ENCODE measurements around the gene SBF1.

The SBF1 gene

GRCh38 chr22:50517495-50518260 lies 42.8 kb upstream of the SBF1 start:
- TF ChIP-seq TOX (CRISPR knock-in tag; IDR thresholded peaks at IDR 0.05; ENCODE audit: borderline replicate concordance) = no peak
- TF ChIP-seq SNAI2 (CRISPR knock-in tag; IDR thresholded peaks at IDR 0.05) = no peak
- TF ChIP-seq, protein P1, sequence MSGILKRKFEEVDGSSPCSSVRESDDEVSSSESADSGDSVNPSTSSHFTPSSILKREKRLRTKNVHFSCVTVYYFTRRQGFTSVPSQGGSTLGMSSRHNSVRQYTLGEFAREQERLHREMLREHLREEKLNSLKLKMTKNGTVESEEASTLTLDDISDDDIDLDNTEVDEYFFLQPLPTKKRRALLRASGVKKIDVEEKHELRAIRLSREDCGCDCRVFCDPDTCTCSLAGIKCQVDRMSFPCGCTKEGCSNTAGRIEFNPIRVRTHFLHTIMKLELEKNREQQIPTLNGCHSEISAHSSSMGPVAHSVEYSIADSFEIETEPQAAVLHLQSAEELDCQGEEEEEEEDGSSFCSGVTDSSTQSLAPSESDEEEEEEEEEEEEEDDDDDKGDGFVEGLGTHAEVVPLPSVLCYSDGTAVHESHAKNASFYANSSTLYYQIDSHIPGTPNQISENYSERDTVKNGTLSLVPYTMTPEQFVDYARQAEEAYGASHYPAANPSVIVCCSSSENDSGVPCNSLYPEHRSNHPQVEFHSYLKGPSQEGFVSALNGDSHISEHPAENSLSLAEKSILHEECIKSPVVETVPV (CRISPR knock-in tag; IDR thresholded peaks at IDR 0.05) = no peak
- no peak for TF ChIP-seq ZNF70 (CRISPR knock-in tag; IDR thresholded peaks at IDR 0.05)
- no peak for TF ChIP-seq TCF4 (CRISPR knock-in tag; IDR thresholded peaks at IDR 0.05; ENCODE audit: borderline replicate concordance)
- TF ChIP-seq ZNF8 (CRISPR knock-in tag; IDR thresholded peaks at IDR 0.05) = no peak
- no peak for TF ChIP-seq CREB5 (CRISPR knock-in tag; IDR thresholded peaks at IDR 0.05; ENCODE audit: low read depth)
- TF ChIP-seq ZFP3 (CRISPR knock-in tag; IDR thresholded peaks at IDR 0.05) = no peak
- no peak for ATAC-seq

DNA sequence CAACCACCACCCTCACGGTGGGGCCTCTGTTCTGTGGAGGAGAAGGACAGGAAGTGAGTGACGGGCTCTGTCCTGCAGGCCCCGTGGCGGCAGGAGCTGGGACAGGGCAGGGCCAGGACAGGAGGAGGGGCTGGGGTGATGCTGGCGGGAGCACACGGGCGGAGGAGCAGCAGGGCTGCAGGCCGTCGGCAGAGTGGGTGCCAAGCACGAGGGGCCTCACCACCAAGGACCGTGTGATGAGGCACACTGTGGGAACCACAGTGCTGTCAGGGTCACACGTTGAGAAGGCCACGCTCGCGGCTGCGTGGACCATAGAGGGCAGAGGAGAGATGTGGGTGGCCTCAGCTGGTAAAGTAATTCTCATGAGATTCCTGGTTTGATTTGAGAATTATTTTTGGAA lies 42.1 kb upstream of the SBF1 start:
- no peak for ATAC-seq
- TF ChIP-seq, protein P2, sequence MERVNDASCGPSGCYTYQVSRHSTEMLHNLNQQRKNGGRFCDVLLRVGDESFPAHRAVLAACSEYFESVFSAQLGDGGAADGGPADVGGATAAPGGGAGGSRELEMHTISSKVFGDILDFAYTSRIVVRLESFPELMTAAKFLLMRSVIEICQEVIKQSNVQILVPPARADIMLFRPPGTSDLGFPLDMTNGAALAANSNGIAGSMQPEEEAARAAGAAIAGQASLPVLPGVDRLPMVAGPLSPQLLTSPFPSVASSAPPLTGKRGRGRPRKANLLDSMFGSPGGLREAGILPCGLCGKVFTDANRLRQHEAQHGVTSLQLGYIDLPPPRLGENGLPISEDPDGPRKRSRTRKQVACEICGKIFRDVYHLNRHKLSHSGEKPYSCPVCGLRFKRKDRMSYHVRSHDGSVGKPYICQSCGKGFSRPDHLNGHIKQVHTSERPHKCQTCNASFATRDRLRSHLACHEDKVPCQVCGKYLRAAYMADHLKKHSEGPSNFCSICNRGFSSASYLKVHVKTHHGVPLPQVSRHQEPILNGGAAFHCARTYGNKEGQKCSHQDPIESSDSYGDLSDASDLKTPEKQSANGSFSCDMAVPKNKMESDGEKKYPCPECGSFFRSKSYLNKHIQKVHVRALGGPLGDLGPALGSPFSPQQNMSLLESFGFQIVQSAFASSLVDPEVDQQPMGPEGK (CRISPR knock-in tag; IDR thresholded peaks at IDR 0.05; ENCODE audit: borderline replicate concordance) = no peak
- TF ChIP-seq ZNF565 (CRISPR knock-in tag; conservative IDR thresholded peaks at IDR 0.05; ENCODE audit: low read depth) (no peak), CREB5 (CRISPR knock-in tag; IDR thresholded peaks at IDR 0.05; ENCODE audit: low read depth) (no peak), BACH2 (CRISPR knock-in tag; IDR thresholded peaks at IDR 0.05; ENCODE audit: borderline replicate concordance) (no peak), ZC3H10 (CRISPR knock-in tag; IDR thresholded peaks at IDR 0.05) (no peak), ESRRG (CRISPR knock-in tag; IDR thresholded peaks at IDR 0.05) (no peak), ISL1 (CRISPR knock-in tag; IDR thresholded peaks at IDR 0.05) (no peak), ZFP3 (CRISPR knock-in tag; IDR thresholded peaks at IDR 0.05) (no peak), ZNF70 (CRISPR knock-in tag; IDR thresholded peaks at IDR 0.05) (no peak)

- ATAC-seq = no peak
- TF ChIP-seq, protein P2 (CRISPR knock-in tag; IDR thresholded peaks at IDR 0.05; ENCODE audit: borderline replicate concordance) = no peak
- no peak for TF ChIP-seq ZFP30 (CRISPR knock-in tag; IDR thresholded peaks at IDR 0.05)
- no peak for TF ChIP-seq SNAI2 (CRISPR knock-in tag; IDR thresholded peaks at IDR 0.05)
- TF ChIP-seq ZFP3 (CRISPR knock-in tag; IDR thresholded peaks at IDR 0.05) = no peak
- TF ChIP-seq, protein P3, sequence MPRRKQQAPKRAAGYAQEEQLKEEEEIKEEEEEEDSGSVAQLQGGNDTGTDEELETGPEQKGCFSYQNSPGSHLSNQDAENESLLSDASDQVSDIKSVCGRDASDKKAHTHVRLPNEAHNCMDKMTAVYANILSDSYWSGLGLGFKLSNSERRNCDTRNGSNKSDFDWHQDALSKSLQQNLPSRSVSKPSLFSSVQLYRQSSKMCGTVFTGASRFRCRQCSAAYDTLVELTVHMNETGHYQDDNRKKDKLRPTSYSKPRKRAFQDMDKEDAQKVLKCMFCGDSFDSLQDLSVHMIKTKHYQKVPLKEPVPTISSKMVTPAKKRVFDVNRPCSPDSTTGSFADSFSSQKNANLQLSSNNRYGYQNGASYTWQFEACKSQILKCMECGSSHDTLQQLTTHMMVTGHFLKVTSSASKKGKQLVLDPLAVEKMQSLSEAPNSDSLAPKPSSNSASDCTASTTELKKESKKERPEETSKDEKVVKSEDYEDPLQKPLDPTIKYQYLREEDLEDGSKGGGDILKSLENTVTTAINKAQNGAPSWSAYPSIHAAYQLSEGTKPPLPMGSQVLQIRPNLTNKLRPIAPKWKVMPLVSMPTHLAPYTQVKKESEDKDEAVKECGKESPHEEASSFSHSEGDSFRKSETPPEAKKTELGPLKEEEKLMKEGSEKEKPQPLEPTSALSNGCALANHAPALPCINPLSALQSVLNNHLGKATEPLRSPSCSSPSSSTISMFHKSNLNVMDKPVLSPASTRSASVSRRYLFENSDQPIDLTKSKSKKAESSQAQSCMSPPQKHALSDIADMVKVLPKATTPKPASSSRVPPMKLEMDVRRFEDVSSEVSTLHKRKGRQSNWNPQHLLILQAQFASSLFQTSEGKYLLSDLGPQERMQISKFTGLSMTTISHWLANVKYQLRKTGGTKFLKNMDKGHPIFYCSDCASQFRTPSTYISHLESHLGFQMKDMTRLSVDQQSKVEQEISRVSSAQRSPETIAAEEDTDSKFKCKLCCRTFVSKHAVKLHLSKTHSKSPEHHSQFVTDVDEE (CRISPR knock-in tag; IDR thresholded peaks at IDR 0.05) = no peak
- no peak for TF ChIP-seq CSDC2 (CRISPR knock-in tag; IDR thresholded peaks at IDR 0.05)
- no peak for TF ChIP-seq RARB (CRISPR knock-in tag; IDR thresholded peaks at IDR 0.05)
- no peak for TF ChIP-seq TOX (CRISPR knock-in tag; IDR thresholded peaks at IDR 0.05; ENCODE audit: borderline replicate concordance)
- no peak for TF ChIP-seq ZNF70 (CRISPR knock-in tag; IDR thresholded peaks at IDR 0.05)
- TF ChIP-seq ZNF8 (CRISPR knock-in tag; IDR thresholded peaks at IDR 0.05) = no peak
- no peak for TF ChIP-seq ISL1 (CRISPR knock-in tag; IDR thresholded peaks at IDR 0.05)
These were observed 41.2 kb upstream of the SBF1 start for GRCh38 chr22:50516068-50516467.

Measured in SK-N-SH treated with all-trans-retinoic acid at 6 μM for 48 hours (cell line).